NCI-H226 (cell line): ENCODE data around the gene TAMALIN.
"Not testable (repeated sequence)": the region's sequence is repeated elsewhere in the genome, so short reads cannot be mapped to it uniquely, and the experiment has no call there.

ENCODE experiments used
- DNase-seq: peaks from one replicate; pipeline ENCODE4 v3.0.0-alpha.2; 2015

TAMALIN gene

GRCh38 chr12:52006726-52007157, at the start of gene TAMALIN:
Gene TAMALIN (plus strand): TSS chr12:52006946. CDS start chr12:52007020, 74 bp downstream.
- peak; percentile 23 for DNase-seq

- DNase-seq = no peak
Measured at GRCh38 chr12:51958542-51958941, 48.2 kb upstream of the TAMALIN start.

GRCh38 chr12:51959211-51959610, 47.5 kb upstream of the TAMALIN start:
- DNase-seq = no peak

GRCh38 chr12:51959921-51960320, 46.8 kb upstream of the TAMALIN start:
- DNase-seq = no peak

- no peak for DNase-seq
Measured at GRCh38 chr12:51960488-51960887, 46.3 kb upstream of the TAMALIN start.

- no peak for DNase-seq
Measured at GRCh38 chr12:51960890-51961289, 45.9 kb upstream of the TAMALIN start.

- DNase-seq = no peak
Measured at GRCh38 chr12:51961834-51962233, 44.9 kb upstream of the TAMALIN start.

- no peak for DNase-seq
Measured at GRCh38 chr12:51962737-51963136, 44.0 kb upstream of the TAMALIN start.

- no peak for DNase-seq
Measured at GRCh38 chr12:51963477-51963876, 43.3 kb upstream of the TAMALIN start.

GRCh38 chr12:51969643-51970042, 37.1 kb upstream of the TAMALIN start:
- no peak for DNase-seq

- peak; percentile 69 for DNase-seq
Measured at GRCh38 chr12:51970904-51971646, 35.7 kb upstream of the TAMALIN start.

- DNase-seq = peak; percentile 51
Measured at GRCh38 chr12:51971679-51972421, 34.9 kb upstream of the TAMALIN start.

GRCh38 chr12:51972422-51972812, 34.3 kb upstream of the TAMALIN start:
- peak; percentile 41 for DNase-seq

GRCh38 chr12:51972849-51973273, 33.9 kb upstream of the TAMALIN start:
- peak; percentile 97 for DNase-seq

- peak; percentile 9 for DNase-seq
Measured at GRCh38 chr12:51973560-51973959, 33.2 kb upstream of the TAMALIN start.

- peak; percentile 41 for DNase-seq
Measured at GRCh38 chr12:51974646-51975045, 32.1 kb upstream of the TAMALIN start.

- DNase-seq = no peak
Measured at GRCh38 chr12:51975196-51975595, 31.6 kb upstream of the TAMALIN start.

GRCh38 chr12:51976376-51977160, 30.2 kb upstream of the TAMALIN start:
- peak; percentile 96 for DNase-seq

- DNase-seq = peak; percentile 55
Measured at GRCh38 chr12:51977320-51977753, 29.4 kb upstream of the TAMALIN start.

GRCh38 chr12:51979306-51979705, 27.4 kb upstream of the TAMALIN start:
- not testable (repeated sequence) for DNase-seq

GRCh38 chr12:51980051-51980808, 26.5 kb upstream of the TAMALIN start:
- peak; percentile 58 for DNase-seq

GRCh38 chr12:51980809-51981127, 26.0 kb upstream of the TAMALIN start:
- no peak for DNase-seq

- DNase-seq = no peak
Measured at GRCh38 chr12:51984657-51985056, 22.1 kb upstream of the TAMALIN start.
